GM12891 (cell line): Measurements from ENCODE around the gene KRT13.

Source experiments
- PAX5 ChIP-seq: IDR thresholded peaks from 2 replicates; pipeline ENCODE4 v1.6.1; 2011; ENCODE audit warnings: low read length, moderate library complexity, mild to moderate bottlenecking; ENCODE audit not compliant: insufficient read depth, severe bottlenecking
- POLR2A ChIP-seq: IDR thresholded peaks from 2 replicates; pipeline ENCODE4 v1.6.1; 2011; ENCODE audit warnings: low read depth, low read length, control low read depth
- TAF1 ChIP-seq: IDR thresholded peaks from 2 replicates; pipeline ENCODE4 v1.6.1; 2011; ENCODE audit warnings: low read depth, low read length, control low read depth

DNA sequence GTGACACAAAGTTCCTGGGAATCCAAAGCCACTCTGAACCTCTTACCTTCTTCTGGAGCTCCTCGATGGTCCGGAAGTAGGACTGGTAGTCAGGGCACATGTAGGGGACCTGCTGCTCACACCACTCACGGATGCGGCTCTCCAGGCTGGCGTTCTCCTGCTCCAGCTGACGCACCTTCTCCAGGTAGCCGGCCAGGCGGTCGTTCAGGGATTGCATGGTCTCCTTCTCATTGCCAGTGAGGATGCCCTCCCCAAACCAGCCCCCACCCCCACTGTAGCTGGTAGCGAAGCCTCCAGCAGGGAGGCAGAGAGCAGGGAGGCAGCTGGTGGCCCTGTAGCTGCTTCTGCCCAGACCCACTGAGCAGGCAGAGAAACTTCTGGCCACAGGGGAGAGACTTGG, 24.8 kb downstream of the KRT13 start:
- TF ChIP-seq PAX5, result no peak
- TF ChIP-seq TAF1, result no peak
- TF ChIP-seq POLR2A, result no peak
